HUES48 (cell line): ENCODE results near the gene ANK3.

Source experiments
- H3K27ac ChIP-seq: one replicate; pipeline ENCODE4 v1.7.0; 2013; ENCODE audit warnings: low read depth, low read length, inconsistent platforms
- H3K27me3 ChIP-seq: 2 replicates; pipeline ENCODE4 v1.6.1; 2013; ENCODE audit warnings: mild to moderate bottlenecking, low read length; ENCODE audit not compliant: control insufficient read depth, insufficient read depth
- H3K36me3 ChIP-seq: 2 replicates; pipeline ENCODE4 v1.6.1; 2013; ENCODE audit warnings: low read length; ENCODE audit not compliant: control insufficient read depth, insufficient read depth
- H3K4me1 ChIP-seq: 2 replicates; pipeline ENCODE4 v1.6.1; 2013; ENCODE audit warnings: mild to moderate bottlenecking, low read length; ENCODE audit not compliant: control insufficient read depth, insufficient read depth
- H3K4me3 ChIP-seq: 2 replicates; pipeline ENCODE4 v1.5.1; 2013; ENCODE audit warnings: mild to moderate bottlenecking, low read depth, low read length
- H3K9ac ChIP-seq: 2 replicates; pipeline ENCODE4 v1.6.1; 2013; ENCODE audit warnings: mild to moderate bottlenecking, low read depth, low read length, moderate library complexity
- H3K9me3 ChIP-seq: 2 replicates; pipeline ENCODE4 v1.6.1; 2013; ENCODE audit warnings: low read length; ENCODE audit not compliant: control insufficient read depth, insufficient read depth

The ANK3 gene

DNA sequence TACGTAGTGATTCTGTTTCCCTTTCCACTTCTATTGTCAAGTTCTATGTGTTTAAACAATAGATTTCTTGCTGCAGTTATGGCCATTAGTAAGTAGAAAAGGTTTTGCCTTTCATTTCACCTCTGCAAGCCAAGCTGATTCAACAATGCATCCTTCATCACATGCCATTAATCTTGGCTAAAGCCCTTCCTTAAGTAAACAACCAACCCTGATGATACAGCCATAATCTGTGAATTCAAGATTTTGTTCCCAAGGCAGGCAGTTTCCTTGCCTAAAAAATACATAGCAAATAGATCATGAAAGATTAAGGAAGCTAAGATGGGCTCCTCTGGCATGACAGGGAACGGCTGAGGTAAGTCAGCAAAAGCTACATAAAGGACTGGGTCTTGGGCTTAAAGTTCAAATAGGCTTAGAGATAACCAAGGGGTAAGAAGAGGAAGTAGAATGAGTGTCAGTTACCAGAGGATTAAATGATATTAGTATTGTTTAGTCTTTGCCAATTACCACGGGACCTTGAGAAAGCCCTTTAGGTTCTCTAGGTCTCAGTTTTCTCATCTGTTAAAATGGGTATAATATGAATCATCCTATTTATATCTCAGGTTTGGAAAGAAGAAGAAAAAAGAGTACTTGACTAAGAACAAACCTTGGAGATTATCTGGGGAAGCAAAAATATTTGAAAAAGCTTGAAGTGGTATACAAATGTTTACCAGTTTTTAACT, 35.9 kb upstream of the ANK3 start:
- no peaks in the 10 kb centered on the region for H3K9me3 ChIP-seq
- H3K4me3 ChIP-seq: no peak overlapping the region
- peaks cover 8% of the 10 kb centered on the region; the same call in 1 of the 2 replicates for H3K4me1 ChIP-seq
- H3K9ac ChIP-seq: no peak overlapping the region
- no peak overlapping the region for H3K27ac ChIP-seq
- peaks cover 11% of the 10 kb centered on the region for H3K27me3 ChIP-seq
- H3K36me3 ChIP-seq: no peaks in the 10 kb centered on the region

DNA sequence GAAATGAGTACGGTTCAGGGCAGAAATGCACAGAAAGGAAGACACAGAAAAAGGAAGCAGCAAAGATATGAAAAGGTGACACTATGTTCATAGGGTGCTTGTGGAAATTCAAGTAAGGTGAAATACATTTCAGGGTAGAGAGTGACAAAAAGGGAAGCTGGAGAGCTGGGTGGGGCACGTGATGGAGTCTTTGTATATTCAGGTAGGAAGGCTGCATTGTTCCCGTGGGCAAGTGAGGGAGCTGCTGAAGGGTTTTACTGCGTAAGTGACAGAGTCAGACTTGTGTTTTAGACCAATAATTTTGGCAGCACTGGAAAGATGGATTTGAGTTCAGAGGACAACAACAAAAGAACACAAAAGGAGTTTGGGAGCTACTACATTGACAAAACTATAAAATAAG, 35.3 kb upstream of the ANK3 start:
- no peaks in the 10 kb centered on the region for H3K36me3 ChIP-seq
- no peaks in the 10 kb centered on the region for H3K9me3 ChIP-seq
- H3K27ac ChIP-seq: no peak overlapping the region
- no peak overlapping the region for H3K9ac ChIP-seq
- H3K4me3 ChIP-seq: no peak overlapping the region
- H3K27me3 ChIP-seq: peaks cover 17% of the 10 kb centered on the region
- H3K4me1 ChIP-seq: peaks cover 8% of the 10 kb centered on the region; the same call in 1 of the 2 replicates

DNA sequence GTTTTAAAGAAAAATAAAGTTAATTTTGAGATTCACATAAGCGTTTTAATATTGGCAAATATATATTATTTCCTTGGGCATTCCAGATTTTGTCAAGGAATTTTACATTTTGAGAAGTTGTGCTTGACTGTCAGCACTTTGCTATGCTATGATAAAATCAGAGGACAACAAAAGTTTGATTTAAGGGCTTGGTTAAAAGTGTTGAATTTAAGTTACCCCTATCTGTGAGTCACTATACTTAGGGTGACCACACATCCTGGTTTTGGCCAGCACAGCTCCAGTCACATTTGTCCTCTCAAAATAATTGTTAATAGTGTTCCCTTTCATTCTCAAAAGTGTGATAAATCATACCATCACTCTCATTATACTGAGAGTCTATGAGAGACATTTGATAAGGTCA, 34.2 kb upstream of the ANK3 start:
- Histone ChIP-seq H3K9me3 (no peaks in the 10 kb centered on the region), H3K4me3 (no peak overlapping the region), H3K9ac (no peak overlapping the region), H3K27me3 (peaks cover 28% of the 10 kb centered on the region), H3K4me1 (peaks cover 14% of the 10 kb centered on the region), H3K36me3 (no peaks in the 10 kb centered on the region), H3K27ac (no peak overlapping the region)

DNA sequence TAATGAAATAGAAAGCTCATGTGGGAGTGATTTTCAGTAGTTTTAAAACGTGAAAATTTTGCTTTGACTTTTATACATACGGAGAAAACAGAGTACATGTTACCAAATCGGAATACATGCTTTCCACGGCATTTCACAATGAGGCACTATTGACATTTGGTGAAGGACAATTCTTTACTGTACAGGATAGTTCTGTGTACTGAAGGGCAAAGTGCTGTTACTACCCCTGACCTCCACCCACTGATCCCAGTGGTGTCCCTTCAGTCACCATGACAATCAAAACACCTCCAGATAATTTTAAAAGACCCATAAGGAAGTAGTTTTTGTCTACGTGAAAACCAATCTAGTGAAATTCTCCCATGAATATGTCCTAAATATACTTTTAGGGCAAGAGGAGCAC, 33.1 kb upstream of the ANK3 start:
- no peaks in the 10 kb centered on the region for H3K9me3 ChIP-seq
- peaks cover 39% of the 10 kb centered on the region for H3K27me3 ChIP-seq
- H3K36me3 ChIP-seq: no peaks in the 10 kb centered on the region
- no peak overlapping the region for H3K9ac ChIP-seq
- no peak overlapping the region for H3K4me3 ChIP-seq
- no peak overlapping the region for H3K27ac ChIP-seq
- peaks cover 14% of the 10 kb centered on the region for H3K4me1 ChIP-seq

DNA sequence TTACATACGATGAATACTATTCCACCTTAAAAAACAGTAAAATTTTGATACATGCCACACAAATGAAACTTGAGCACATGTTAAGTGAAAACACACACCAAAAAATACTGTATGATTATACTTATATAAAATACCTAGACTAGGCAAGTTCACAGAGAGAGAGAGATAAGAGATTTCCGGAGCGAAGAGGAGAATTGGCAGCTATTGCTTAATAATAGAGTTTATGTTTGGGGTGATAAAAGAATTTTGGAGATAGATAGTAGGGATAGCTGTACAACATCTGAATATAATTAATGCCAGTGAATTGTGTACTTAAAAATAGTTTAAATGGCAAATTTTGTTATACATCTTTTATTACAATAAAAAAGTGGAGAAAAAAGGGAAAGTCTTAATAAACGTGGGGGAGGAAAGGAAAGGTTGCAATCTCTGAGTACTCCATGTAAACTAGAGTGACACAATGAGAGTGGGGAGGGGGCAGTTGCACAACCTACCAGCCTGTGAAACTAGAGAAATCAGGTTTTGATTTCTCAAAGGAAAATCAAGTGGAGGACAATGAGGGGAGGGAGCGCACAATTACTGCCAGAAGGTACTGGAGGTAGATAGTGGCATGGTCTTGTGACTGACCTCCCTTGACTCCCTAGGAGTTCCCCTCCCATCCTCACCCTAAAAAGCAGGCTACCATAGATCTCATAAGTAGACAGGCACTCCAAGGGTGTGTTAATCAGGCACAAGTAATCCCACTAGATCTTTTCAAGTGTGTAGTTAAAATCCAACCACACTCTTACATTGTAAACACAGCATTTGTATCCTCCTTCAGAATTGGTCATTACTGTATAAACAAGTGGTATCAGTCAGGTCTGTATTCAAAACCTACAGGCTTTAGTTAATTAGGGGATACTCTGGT, 31.6 kb upstream of the ANK3 start:
- no peaks in the 10 kb centered on the region for H3K9me3 ChIP-seq
- no peak overlapping the region for H3K4me3 ChIP-seq
- H3K4me1 ChIP-seq: peaks cover 14% of the 10 kb centered on the region
- H3K27ac ChIP-seq: no peak overlapping the region
- H3K9ac ChIP-seq: no peak overlapping the region
- H3K36me3 ChIP-seq: no peaks in the 10 kb centered on the region
- peaks cover 43% of the 10 kb centered on the region for H3K27me3 ChIP-seq

DNA sequence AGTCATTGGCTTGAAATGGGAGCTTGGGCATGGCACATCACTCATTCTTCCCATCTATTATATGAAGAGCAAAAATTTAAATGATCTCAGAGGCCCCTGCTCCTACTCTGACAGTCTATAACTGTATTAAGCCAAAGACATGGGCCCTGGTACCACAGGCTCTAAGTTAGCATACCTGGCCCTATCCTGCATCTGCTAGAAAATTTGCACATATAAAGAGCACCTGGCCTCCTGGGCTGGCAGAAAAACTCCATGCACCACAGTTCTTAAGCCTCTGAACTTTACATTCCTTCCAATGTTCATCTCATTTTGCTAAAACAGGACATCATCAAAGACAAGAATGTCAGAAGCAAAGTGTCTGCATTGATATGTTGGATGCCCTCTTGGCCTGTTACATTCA, 29.6 kb upstream of the ANK3 start:
- H3K9me3 ChIP-seq: no peaks in the 10 kb centered on the region
- no peak overlapping the region for H3K9ac ChIP-seq
- H3K27ac ChIP-seq: no peak overlapping the region
- H3K4me3 ChIP-seq: no peak overlapping the region
- H3K36me3 ChIP-seq: no peaks in the 10 kb centered on the region
- H3K27me3 ChIP-seq: peaks cover 43% of the 10 kb centered on the region
- peaks cover 6% of the 10 kb centered on the region for H3K4me1 ChIP-seq

DNA sequence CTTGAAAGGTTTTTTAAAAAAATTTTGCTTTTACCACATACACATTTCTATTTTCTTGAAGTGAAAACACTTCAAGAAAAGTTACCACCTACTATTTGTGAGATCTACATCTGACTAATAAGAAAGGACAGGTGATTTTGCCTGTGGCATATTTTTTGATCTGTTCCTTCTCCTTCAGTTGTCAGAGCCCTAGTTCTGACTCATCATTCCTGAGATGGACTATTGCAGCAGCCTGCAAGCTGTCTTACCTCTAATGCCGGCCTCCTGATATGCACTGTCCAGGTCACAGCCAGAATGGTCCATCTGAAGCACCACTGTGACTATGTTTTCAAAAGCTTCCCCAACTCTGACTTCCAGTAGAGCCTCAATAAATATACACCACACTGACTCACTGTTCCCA, 28.2 kb upstream of the ANK3 start:
- H3K9me3 ChIP-seq: no peaks in the 10 kb centered on the region
- peaks cover 6% of the 10 kb centered on the region for H3K4me1 ChIP-seq
- H3K4me3 ChIP-seq: no peak overlapping the region
- H3K27ac ChIP-seq: no peak overlapping the region
- peaks cover 43% of the 10 kb centered on the region for H3K27me3 ChIP-seq
- H3K36me3 ChIP-seq: no peaks in the 10 kb centered on the region
- no peak overlapping the region for H3K9ac ChIP-seq

DNA sequence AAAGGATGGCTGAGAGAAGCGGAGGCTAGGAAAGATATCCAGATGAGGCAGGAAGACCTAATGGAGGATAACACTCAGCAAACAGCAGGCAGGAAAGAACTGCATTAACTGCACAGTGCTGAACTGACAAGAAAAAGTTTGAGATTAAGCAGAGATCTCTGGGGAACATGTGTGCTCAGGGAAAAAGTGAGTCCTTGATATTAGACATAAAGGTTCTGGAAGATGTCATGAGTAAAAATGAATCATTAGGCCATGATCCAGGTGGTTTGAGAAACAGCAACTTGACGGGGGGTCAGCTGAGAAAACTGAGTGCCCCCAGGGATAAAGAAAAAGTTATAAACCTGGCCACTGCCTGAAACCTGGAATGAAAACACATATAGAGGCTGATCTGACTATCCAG, 27.3 kb upstream of the ANK3 start:
- Histone ChIP-seq H3K4me1 (peaks cover 6% of the 10 kb centered on the region), H3K27me3 (peaks cover 43% of the 10 kb centered on the region), H3K27ac (no peak overlapping the region), H3K9me3 (no peaks in the 10 kb centered on the region), H3K4me3 (no peak overlapping the region), H3K36me3 (no peaks in the 10 kb centered on the region), H3K9ac (no peak overlapping the region)

DNA sequence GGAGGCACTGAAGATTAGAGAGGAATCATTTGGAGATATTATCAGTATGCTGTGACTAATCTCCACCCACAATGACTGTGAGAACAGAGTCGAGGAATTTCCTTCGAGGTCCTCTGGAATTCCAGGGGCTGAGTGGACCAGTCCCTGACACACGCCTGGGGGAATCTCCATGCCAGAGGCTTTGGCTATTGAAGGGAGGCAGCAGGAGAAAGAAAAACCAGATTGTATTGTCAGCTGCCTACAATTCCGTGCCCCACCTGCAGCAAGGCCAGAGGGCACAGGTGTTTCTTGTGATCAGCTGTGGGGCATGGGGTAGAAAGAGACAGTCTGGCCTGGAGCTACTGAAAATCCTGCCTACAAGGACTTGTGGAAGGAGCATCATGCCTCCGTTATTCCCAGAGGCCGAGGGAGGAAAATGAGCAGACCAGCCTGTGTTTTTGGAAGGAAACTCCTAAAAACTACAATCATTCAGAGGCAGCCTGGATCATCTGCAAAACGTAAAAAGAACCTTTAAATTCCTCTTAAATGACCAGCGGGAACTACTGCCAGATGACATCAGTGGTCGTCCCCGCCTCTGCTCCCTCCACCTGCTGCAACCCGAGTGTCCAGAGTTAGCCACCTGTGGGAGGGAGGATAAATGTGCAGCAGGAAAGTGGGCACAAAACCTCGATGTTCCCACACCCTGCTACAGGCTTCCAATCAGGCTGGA, 25.4 kb upstream of the ANK3 start:
- Histone ChIP-seq H3K4me1 (peaks cover 6% of the 10 kb centered on the region), H3K9ac (no peak overlapping the region), H3K27ac (peak overlapping the region; percentile 28), H3K27me3 (peaks cover 26% of the 10 kb centered on the region), H3K36me3 (no peaks in the 10 kb centered on the region), H3K4me3 (no peak overlapping the region), H3K9me3 (no peaks in the 10 kb centered on the region)

DNA sequence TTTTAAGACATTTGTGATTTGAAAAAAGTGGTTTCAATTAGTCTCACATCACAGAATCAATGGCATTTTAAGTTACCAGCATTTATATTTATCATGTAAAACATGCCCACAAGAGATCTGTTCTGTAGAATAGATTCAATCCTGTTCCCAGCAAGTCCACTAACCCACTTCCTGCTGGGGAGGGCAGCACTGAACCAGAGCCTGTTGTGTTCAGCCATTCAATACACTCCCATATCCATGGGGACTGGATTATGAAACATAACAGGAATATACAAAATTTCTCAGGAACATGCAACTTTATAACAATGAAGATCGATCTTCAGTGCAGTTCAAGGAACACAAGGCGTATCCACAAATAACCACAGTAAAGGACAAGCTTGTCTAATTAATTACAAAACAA, 24.4 kb upstream of the ANK3 start:
- peaks cover 1% of the 10 kb centered on the region; the same call in 1 of the 2 replicates for H3K4me1 ChIP-seq
- H3K9me3 ChIP-seq: no peaks in the 10 kb centered on the region
- no peak overlapping the region for H3K9ac ChIP-seq
- H3K36me3 ChIP-seq: no peaks in the 10 kb centered on the region
- H3K27ac ChIP-seq: no peak overlapping the region
- H3K27me3 ChIP-seq: peaks cover 17% of the 10 kb centered on the region
- H3K4me3 ChIP-seq: no peak overlapping the region
